Measurements from ENCODE around the gene MFNG. TPM values are rescaled to one million over a fixed set of nuclear protein-coding genes. Genes with fewer than 3 reads are reported as not detected.
A peak's percentile ranks its signal among the peaks of the same experiment; 100 is the strongest.

Gene MFNG
- total RNA-seq, 2 experiments from 2014 or later = 85.1 to 89.9 TPM

GRCh38 chr22:37491106-37491505 is 4.9 kb upstream of the MFNG start:
- ATAC-seq (ENCODE audit: poor library complexity) = no peak
- Mint-ChIP-seq H3K9me3 (no peaks in the 10 kb centered on the region), H3K27me3 (no peaks in the 10 kb centered on the region), H3K27ac (no peak overlapping the region), H3K4me3 (no peak overlapping the region), H3K36me3 (ENCODE audit: low read depth) (peaks cover 8% of the 10 kb centered on the region), H3K4me1 (ENCODE audit: low read depth) (peaks cover 55% of the 10 kb centered on the region)
- DNase-seq = no peak
- Histone ChIP-seq H3K4me3 (ENCODE audit: low read length) (no peak overlapping the region), H3K36me3 (ENCODE audit: insufficient read depth, low read length) (no peaks in the 10 kb centered on the region), H3K4me1 (ENCODE audit: insufficient read depth, low read length) (peaks cover 69% of the 10 kb centered on the region), H3K27me3 (ENCODE audit: control insufficient read depth in 1 of 2, insufficient read depth in 2 of 2, low read length in 2 of 2) (no peaks in the 10 kb centered on the region), H3K9me3 (ENCODE audit: control insufficient read depth in 1 of 2, insufficient read depth in 1 of 2, low read length in 2 of 2) (no peaks in the 10 kb centered on the region), H3K27ac (ENCODE audit: low read depth in 1 of 2, low read length in 2 of 2) (no peak overlapping the region)
- POLR2A ChIA-PET = no interaction called here
- TF ChIP-seq CTCF (IDR thresholded peaks at IDR 0.05) = no peak
- CTCF ChIA-PET = interaction anchor here (3.1 kb wide), 1 partner anchor 19 kb away, joined by 9 read pairs; no protein-coding TSS in a partner anchor
- intact Hi-C loops (cut with DNase I, micrococcal nuclease) = no loop called here

- Histone ChIP-seq H3K27ac (ENCODE audit: low read depth in 1 of 2, low read length in 2 of 2) (no peak overlapping the region), H3K36me3 (ENCODE audit: insufficient read depth, low read length) (no peaks in the 10 kb centered on the region), H3K27me3 (ENCODE audit: control insufficient read depth in 1 of 2, insufficient read depth in 2 of 2, low read length in 2 of 2) (no peaks in the 10 kb centered on the region), H3K9me3 (ENCODE audit: control insufficient read depth in 1 of 2, insufficient read depth in 1 of 2, low read length in 2 of 2) (no peaks in the 10 kb centered on the region), H3K4me1 (ENCODE audit: insufficient read depth, low read length) (peaks cover 74% of the 10 kb centered on the region), H3K4me3 (ENCODE audit: low read length) (no peak overlapping the region)
- Mint-ChIP-seq H3K36me3 (ENCODE audit: low read depth) (peaks cover 16% of the 10 kb centered on the region), H3K9me3 (no peaks in the 10 kb centered on the region), H3K4me1 (ENCODE audit: low read depth) (peaks cover 57% of the 10 kb centered on the region), H3K27me3 (no peaks in the 10 kb centered on the region), H3K4me3 (peak overlapping the region; percentile 83), H3K27ac (peak overlapping the region; percentile 98)
- ATAC-seq (ENCODE audit: poor library complexity) (no peak), DNase-seq (no peak)
- POLR2A ChIA-PET = no interaction called here
- CTCF ChIA-PET = interaction anchor here (1.4 to 3.1 kb wide), 2 partner anchors 18 to 32 kb away, joined by 3 to 9 read pairs; no protein-coding TSS in a partner anchor
- intact Hi-C loops (cut with DNase I, micrococcal nuclease) = loop anchor here in 1 of 2 experiments (10.0 kb wide), 1 partner anchor 195 kb away; the partner anchor contains the start of gene NOL12
- no peak for TF ChIP-seq CTCF (IDR thresholded peaks at IDR 0.05)
These were observed 3.8 kb upstream of the MFNG start for GRCh38 chr22:37489983-37490382.

GRCh38 chr22:37488337-37489135 is 2.4 kb upstream of the MFNG start:
- CTCF ChIA-PET = interaction anchor here (1.4 kb wide), 1 partner anchor 104 kb away, joined by 4 read pairs; no protein-coding TSS in a partner anchor
- Mint-ChIP-seq H3K9me3 (no peaks in the 10 kb centered on the region), H3K27ac (peak overlapping the region; percentile 98), H3K27me3 (no peaks in the 10 kb centered on the region), H3K36me3 (ENCODE audit: low read depth) (peaks cover 27% of the 10 kb centered on the region), H3K4me1 (ENCODE audit: low read depth) (peaks cover 67% of the 10 kb centered on the region), H3K4me3 (peak overlapping the region; percentile 56)
- Histone ChIP-seq H3K4me1 (ENCODE audit: insufficient read depth, low read length) (peaks cover 84% of the 10 kb centered on the region), H3K27me3 (ENCODE audit: control insufficient read depth in 1 of 2, insufficient read depth in 2 of 2, low read length in 2 of 2) (no peaks in the 10 kb centered on the region), H3K4me3 (ENCODE audit: low read length) (no peak overlapping the region), H3K27ac (ENCODE audit: low read depth in 1 of 2, low read length in 2 of 2) (no peak overlapping the region), H3K9me3 (ENCODE audit: control insufficient read depth in 1 of 2, insufficient read depth in 1 of 2, low read length in 2 of 2) (no peaks in the 10 kb centered on the region), H3K36me3 (ENCODE audit: insufficient read depth, low read length) (peaks cover 2% of the 10 kb centered on the region)
- DNase-seq (no peak), ATAC-seq (ENCODE audit: poor library complexity) (no peak)
- no peak for TF ChIP-seq CTCF (IDR thresholded peaks at IDR 0.05)
- intact Hi-C loops (cut with DNase I, micrococcal nuclease) = loop anchor here in 1 of 2 experiments (10.0 kb wide), 1 partner anchor 196 kb away; the partner anchor contains the start of gene NOL12
- POLR2A ChIA-PET = no interaction called here
